GM18511 (cell line): ENCODE results near the gene TRAF3IP1.
A peak's percentile ranks its signal among the peaks of the same experiment; 100 is the strongest.

ENCODE experiments used
- ATAC-seq: cut with Tn5 transposase; IDR thresholded peaks from one replicate; pipeline ENCODE4 v1.9.1; 2021; ENCODE audit warnings: mild to moderate bottlenecking, moderate library complexity; ENCODE audit not compliant: unreplicated experiment

TRAF3IP1 gene

GRCh38 chr2:238287737-238288649 lies 32.3 kb upstream of the TRAF3IP1 start, which contains the start of gene PER2:
Gene PER2 (minus strand): TSS chr2:238288610. CDS start chr2:238277936, 10,674 bp downstream.
- ATAC-seq: peak; percentile 48

GRCh38 chr2:238288650-238289573 lies 31.4 kb upstream of the TRAF3IP1 start:
- ATAC-seq: peak; percentile 90

- ATAC-seq: no peak
Measured at GRCh38 chr2:238289574-238289973, 30.7 kb upstream of the TRAF3IP1 start.

- ATAC-seq: no peak
Measured at GRCh38 chr2:238290091-238290509, 30.2 kb upstream of the TRAF3IP1 start.

- ATAC-seq: no peak
Measured at GRCh38 chr2:238290715-238291549, 29.4 kb upstream of the TRAF3IP1 start.

- ATAC-seq: no peak
Measured at GRCh38 chr2:238291550-238292281, 28.6 kb upstream of the TRAF3IP1 start.

GRCh38 chr2:238294046-238294392 lies 26.3 kb upstream of the TRAF3IP1 start:
- ATAC-seq: no peak

- no peak for ATAC-seq
Measured at GRCh38 chr2:238294393-238295143, 25.8 kb upstream of the TRAF3IP1 start.

GRCh38 chr2:238295144-238296112 lies 24.9 kb upstream of the TRAF3IP1 start:
- ATAC-seq: no peak

- ATAC-seq: no peak
Measured at GRCh38 chr2:238296638-238297457, 23.5 kb upstream of the TRAF3IP1 start.

GRCh38 chr2:238299803-238300202 lies 20.5 kb upstream of the TRAF3IP1 start:
- ATAC-seq: no peak

- ATAC-seq: no peak
Measured at GRCh38 chr2:238302087-238302486, 18.2 kb upstream of the TRAF3IP1 start.

- no peak for ATAC-seq
Measured at GRCh38 chr2:238302751-238303150, 17.6 kb upstream of the TRAF3IP1 start.

GRCh38 chr2:238304116-238304515 lies 16.2 kb upstream of the TRAF3IP1 start:
- no peak for ATAC-seq

- no peak for ATAC-seq
Measured at GRCh38 chr2:238305092-238305862, 15.0 kb upstream of the TRAF3IP1 start.

- no peak for ATAC-seq
Measured at GRCh38 chr2:238305965-238306671, 14.2 kb upstream of the TRAF3IP1 start.
